ENCODE data around the gene PSMD11.
A peak's percentile ranks its signal among the peaks of the same experiment; 100 is the strongest.
"Not testable (repeated sequence)": the region's sequence is repeated elsewhere in the genome, so short reads cannot be mapped to it uniquely, and the experiment has no call there.

The PSMD11 gene

GRCh38 chr17:32444301-32445073, at the start of gene PSMD11:
PSMD11 (plus strand) TSS chr17:32444510; CDS start chr17:32444524, 14 bp downstream.
- peak; percentile 97 for DNase-seq (ENCODE audit: low spot score)

- DNase-seq (ENCODE audit: low spot score), result no peak
Measured at GRCh38 chr17:32396343-32396742, 48.0 kb upstream of the PSMD11 start.

GRCh38 chr17:32398946-32399345, 45.4 kb upstream of the PSMD11 start:
- no peak for DNase-seq (ENCODE audit: low spot score)

GRCh38 chr17:32410085-32410484, 34.2 kb upstream of the PSMD11 start:
- not testable (repeated sequence) for DNase-seq (ENCODE audit: low spot score)

- DNase-seq (ENCODE audit: low spot score), result no peak
Measured at GRCh38 chr17:32426894-32427293, 17.4 kb upstream of the PSMD11 start.

GRCh38 chr17:32429598-32429997, 14.7 kb upstream of the PSMD11 start:
- no peak for DNase-seq (ENCODE audit: low spot score)

- DNase-seq (ENCODE audit: low spot score), result no peak
Measured at GRCh38 chr17:32440722-32441121, 3.6 kb upstream of the PSMD11 start.

GRCh38 chr17:32441886-32442285, 2.4 kb upstream of the PSMD11 start:
- no peak for DNase-seq (ENCODE audit: low spot score)

GRCh38 chr17:32443827-32444300, 446 bp upstream of the PSMD11 start:
- no peak for DNase-seq (ENCODE audit: low spot score)

- DNase-seq (ENCODE audit: low spot score), result peak; percentile 81
Measured at GRCh38 chr17:32445074-32445415, 735 bp downstream of the PSMD11 start.

- DNase-seq (ENCODE audit: low spot score), result no peak
Measured at GRCh38 chr17:32445497-32445896, 1.2 kb downstream of the PSMD11 start.

- DNase-seq (ENCODE audit: low spot score), result no peak
Measured at GRCh38 chr17:32445971-32446370, 1.7 kb downstream of the PSMD11 start.

GRCh38 chr17:32446949-32447348, 2.6 kb downstream of the PSMD11 start:
- no peak for DNase-seq (ENCODE audit: low spot score)

GRCh38 chr17:32449963-32450362, 5.7 kb downstream of the PSMD11 start:
- DNase-seq (ENCODE audit: low spot score), result no peak

GRCh38 chr17:32450379-32450778, 6.1 kb downstream of the PSMD11 start:
- DNase-seq (ENCODE audit: low spot score), result not testable (repeated sequence)

- no peak for DNase-seq (ENCODE audit: low spot score)
Measured at GRCh38 chr17:32451879-32452278, 7.6 kb downstream of the PSMD11 start.

- DNase-seq (ENCODE audit: low spot score), result no peak
Measured at GRCh38 chr17:32452281-32452680, 8.0 kb downstream of the PSMD11 start.

GRCh38 chr17:32453370-32453769, 9.1 kb downstream of the PSMD11 start:
- no peak for DNase-seq (ENCODE audit: low spot score)

GRCh38 chr17:32458371-32458770, 14.1 kb downstream of the PSMD11 start:
- DNase-seq (ENCODE audit: low spot score), result peak; percentile 60

- no peak for DNase-seq (ENCODE audit: low spot score)
Measured at GRCh38 chr17:32460054-32460453, 15.7 kb downstream of the PSMD11 start.

GRCh38 chr17:32461498-32461852, 17.2 kb downstream of the PSMD11 start:
- no peak for DNase-seq (ENCODE audit: low spot score)

- DNase-seq (ENCODE audit: low spot score), result peak; percentile 64
Measured at GRCh38 chr17:32461853-32462617, 17.7 kb downstream of the PSMD11 start.

GRCh38 chr17:32463304-32463703, 19.0 kb downstream of the PSMD11 start:
- DNase-seq (ENCODE audit: low spot score), result peak; percentile 42

Measured in kidney tubule cell (primary cell).